Measurements from ENCODE around the gene USP31.

- TF ChIP-seq CTCF (IDR thresholded peaks at IDR 0.05) (no peak), EP300 (IDR thresholded peaks at IDR 0.05) (no peak), POLR2AphosphoS5 (IDR thresholded peaks at IDR 0.05) (peak; percentile 57 to 93 (median 71))
Observed at GRCh38 chr16:23149267-23149992, at the start of gene USP31.
